Stimulated activated CD8-positive, alpha-beta memory T cell treated with anti-CD3 and anti-CD28 coated beads, Interleukin-4, amount 100 ng/mL, for 1 hour (primary cell): Measurements from ENCODE around the gene MECP2.

Experiments
- DNase-seq, 2 donors: peaks; one replicate each; pipeline ENCODE4 v3.0.0-alpha.2; 2020; ENCODE audit warnings: low read depth in 2 of 2, low spot score in 1 of 2

The MECP2 gene

GRCh38 chrX:154039577-154039976 is 57.9 kb downstream of the MECP2 start:
- no peak for DNase-seq

DNA sequence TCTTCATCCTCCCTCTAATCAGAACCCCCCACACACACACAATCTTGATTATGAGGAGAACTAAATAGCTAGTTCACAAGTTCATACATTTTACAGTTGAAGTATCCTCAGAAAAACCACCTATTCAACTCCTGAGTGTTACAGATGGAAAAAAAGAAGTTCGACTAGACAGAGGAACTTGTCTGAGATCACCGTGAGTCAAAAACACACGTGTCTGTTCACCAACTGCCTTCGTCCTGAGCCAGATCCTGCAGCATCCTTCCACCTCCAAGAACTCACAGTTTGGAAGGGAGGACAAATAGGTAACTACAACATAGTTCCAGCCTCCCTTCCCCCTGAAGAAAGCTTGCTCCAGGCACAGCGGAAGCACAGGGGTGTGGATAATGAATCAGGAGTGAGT is 58.9 kb downstream of the MECP2 start:
- DNase-seq = no peak

DNA sequence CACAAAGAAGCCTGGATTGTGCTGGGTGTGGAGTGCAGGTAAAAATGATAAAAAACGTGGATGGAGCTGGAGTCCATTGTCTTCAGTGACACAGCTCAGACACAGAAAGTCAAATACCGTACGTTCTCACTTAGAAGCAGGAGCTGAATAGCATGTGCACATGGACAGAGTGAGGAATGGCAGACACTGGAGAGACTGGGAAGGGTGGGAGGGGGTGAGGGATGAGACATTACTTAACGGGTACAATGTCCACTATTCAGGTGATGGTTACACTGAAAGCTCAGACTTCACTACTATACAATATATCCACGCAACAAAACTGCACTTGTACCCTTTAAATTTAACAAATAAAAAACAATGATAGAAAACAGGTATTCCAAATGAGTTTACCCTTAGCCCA is 59.8 kb downstream of the MECP2 start:
- no peak for DNase-seq

- no peak for DNase-seq
These were observed 61.0 kb downstream of the MECP2 start for GRCh38 chrX:154036513-154036912.

DNA sequence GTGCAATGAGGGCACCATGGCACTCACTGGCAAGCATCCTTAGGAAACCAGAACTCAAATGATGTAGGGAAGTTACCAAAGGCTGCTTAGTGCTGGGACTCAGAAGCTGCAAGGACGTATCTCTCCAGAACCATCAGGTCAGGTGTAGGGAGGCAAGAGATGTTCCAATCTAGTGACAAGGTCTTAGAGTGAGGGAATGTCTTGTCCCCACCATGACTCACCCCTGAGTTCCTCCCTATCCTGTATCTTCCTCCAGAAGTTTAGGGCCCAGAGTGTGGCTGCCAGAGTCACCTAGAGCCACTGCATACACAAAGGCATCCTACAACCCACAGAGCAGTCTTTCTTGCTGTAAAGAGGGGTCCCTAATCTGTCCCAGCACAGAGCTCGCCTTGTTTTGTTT is 63.7 kb downstream of the MECP2 start:
- no peak for DNase-seq

DNA sequence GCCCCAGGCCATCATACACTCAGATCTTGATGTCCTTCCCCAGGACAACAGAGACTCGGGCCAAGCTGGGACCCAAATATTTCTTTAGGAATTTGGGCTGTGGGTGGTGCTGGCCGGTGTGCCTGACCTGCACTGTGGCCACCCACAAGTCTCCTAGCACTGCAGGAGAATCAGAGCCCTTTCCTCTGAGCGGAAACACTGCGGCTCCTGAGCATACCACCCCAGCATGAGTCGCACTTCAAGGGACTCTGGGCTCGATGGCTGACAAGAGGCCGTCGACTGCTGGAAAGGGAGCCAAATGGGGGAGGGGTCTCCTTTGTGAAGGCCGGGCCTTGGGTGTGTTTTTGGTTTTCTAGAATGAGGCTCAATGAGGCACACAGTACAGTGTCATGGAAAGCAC is 64.9 kb downstream of the MECP2 start:
- no peak for DNase-seq

DNA sequence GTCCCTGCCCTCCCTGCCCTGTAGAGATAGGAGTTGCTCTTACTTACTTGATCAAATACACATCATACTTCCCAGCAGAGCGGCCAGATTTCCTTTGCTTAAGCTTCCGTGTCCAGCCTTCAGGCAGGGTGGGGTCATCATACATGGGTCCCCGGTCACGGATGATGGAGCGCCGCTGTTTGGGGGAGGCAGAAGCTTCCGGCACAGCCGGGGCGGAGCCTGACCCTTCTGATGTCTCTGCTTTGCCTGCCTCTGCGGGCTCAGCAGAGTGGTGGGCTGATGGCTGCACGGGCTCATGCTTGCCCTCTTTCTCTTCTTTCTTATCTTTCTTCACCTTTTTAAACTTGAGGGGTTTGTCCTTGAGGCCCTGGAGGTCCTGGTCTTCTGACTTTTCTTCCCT is 65.4 kb downstream of the MECP2 start:
- DNase-seq = no peak

DNA sequence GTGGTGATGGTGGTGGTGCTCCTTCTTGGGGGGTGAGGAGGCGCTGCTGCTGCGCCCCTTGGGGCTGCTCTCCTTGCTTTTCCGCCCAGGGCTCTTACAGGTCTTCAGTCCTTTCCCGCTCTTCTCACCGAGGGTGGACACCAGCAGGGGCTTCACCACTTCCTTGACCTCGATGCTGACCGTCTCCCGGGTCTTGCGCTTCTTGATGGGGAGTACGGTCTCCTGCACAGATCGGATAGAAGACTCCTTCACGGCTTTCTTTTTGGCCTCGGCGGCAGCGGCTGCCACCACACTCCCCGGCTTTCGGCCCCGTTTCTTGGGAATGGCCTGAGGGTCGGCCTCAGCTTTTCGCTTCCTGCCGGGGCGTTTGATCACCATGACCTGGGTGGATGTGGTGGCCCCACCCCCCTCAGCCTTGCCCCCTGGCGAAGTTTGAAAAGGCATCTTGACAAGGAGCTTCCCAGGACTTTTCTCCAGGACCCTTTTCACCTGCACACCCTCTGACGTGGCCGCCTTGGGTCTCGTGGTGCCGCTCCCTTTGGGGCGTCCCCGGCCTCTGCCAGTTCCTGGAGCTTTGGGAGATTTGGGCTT is 66.7 kb downstream of the MECP2 start:
- no peak for DNase-seq

- no peak for DNase-seq
These were observed 67.3 kb downstream of the MECP2 start for GRCh38 chrX:154030266-154030665.

DNA sequence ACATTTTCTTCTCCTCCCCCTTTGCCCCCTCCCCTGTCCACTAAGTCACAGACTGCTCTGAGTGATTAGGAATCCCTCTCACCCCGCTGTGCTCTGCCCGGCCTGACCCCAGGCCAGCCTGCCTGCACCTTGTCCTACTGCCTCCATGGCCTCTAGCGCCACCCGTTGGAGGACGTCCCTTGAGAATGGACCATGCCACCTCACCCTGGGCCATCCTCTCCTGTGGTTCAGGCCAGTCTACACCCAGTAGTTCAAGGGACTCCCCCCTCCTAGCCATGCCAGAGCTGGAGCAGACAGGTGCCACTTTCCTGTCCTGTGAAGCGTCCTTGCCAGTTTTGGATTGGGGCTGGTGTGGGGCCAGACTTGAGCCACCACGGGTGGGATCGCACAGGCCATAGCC is 68.1 kb downstream of the MECP2 start:
- no peak for DNase-seq

DNA sequence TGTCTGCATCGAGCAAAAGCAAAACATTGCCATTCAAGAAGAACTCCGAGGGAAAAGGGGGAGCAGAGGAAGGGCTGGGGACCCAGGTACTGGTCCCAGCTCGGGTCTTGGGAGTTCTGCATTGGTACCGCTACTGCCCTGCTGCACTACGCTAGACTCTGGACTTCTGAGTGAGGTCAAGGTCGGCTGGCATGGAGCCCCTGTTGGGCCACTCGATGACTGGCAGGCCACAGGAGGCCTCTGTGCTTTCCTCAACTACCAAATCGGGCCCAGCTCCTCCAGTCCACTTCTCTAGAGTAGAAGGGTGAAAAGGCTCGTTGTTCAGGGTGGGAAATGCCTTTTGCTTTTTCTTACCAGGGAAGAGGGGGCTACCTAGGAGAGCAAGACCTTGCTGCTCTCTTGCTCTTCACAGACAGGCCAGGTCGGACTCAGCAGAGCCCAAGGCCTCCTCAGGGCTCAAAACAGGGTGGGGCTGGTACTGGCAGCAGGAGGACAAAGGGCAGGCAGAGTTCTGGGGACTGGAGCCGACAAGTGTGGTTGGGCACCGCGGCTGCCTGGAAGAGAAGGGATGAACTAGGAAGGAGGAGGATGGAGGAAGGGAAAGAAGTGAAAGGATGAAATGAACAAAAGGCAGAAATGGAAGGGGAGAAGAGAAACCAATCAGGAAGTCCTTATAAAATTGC is 68.9 kb downstream of the MECP2 start:
- no peak for DNase-seq

DNA sequence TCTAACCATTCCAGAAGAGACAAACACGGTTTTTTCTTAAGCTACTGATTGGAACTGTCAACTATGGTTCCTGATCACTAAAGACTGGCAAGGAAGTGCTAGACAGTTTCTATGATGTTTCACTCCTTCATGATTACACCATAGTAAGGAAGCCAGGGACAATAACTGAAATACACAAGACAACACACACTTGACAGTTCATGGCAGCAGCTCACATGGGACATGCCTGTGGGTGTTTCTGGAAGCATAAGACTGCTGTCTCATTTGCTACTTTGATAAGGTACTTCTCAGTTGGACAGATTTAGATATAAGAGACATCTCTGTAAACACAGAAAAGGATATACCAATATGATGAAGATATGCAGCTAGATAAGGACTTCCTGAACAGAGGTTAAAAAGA is 69.5 kb downstream of the MECP2 start:
- DNase-seq = no peak

DNA sequence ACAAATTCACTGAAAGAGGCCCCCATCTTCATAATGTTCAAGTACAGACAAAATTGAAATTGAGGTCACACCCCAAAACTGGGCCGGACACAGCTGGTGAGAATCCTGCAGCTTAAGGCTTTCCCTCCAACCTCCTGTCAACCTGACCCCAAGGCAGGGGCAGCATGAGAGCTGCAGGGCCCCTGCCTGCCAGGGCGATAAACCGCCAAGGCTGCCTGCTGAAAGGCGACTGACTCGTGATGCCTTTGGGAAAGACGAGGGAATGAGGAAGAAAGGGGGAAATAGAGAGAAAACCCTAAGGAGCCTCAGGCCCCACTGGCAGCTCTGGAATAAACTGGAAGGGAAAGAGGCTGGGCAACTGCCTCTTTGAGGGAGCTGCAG is 70.5 kb downstream of the MECP2 start:
- DNase-seq = no peak

DNA sequence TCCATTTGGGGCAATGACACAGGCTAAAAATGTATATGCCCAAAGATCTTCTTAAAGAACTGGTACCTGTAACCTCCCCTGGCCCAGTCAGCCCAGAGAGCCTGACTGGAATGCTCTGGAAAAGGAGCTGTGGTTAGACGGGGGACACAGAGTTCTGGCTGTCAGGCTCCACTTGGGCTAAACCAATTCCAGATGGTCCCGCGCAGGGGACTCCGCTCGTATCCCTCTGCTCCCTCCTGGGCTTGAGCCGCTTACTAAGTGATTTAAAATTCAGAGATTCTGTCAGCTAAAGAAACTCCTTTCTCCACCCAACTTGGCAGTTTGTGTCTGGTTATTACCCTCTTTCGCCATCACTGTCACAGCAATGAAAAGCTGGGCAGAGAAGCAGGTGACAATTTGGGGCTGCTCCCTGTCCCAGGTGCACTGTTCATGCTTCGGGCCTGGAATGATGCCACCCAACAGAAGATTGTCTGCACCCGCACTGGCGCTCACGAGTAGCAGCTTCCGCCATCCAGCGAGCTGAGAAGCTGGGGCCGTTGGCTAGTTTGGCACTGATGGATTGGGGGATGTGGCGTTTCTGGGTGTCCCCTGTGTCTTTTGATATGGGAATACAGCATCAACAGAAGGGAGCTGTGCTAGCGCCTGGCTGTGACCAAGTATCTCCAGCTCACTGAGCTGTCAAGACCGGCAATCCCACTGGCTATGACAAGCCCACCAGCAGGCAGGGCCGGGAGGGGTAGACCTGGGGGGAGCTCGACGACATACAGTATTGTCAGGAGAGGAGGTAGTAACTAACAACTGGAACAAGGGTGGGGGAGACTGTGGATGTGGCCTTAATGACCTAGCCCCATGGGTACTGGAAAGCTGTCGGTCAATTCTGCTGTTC is 71.1 kb downstream of the MECP2 start:
- no peak for DNase-seq

DNA sequence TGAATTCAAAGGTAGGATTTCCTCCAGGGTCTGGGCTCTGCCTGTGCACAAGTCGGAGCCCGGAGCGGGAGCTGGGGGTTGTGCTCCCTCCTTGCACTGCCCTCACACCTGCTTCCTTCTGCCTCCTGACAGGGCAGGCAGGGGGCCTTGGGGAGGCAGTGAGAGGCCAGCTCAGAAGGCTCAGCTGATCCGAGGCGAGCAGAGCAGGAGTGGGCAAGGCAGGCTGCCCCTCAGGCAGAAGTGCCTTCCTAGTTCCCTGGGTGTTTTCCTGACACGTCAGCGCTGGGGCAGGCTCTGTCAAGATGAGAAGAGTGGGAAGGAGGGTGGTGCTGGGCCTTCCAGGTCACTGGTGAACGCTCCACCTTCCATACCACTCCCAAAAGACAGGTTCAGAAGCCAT is 72.3 kb downstream of the MECP2 start:
- no peak for DNase-seq

DNA sequence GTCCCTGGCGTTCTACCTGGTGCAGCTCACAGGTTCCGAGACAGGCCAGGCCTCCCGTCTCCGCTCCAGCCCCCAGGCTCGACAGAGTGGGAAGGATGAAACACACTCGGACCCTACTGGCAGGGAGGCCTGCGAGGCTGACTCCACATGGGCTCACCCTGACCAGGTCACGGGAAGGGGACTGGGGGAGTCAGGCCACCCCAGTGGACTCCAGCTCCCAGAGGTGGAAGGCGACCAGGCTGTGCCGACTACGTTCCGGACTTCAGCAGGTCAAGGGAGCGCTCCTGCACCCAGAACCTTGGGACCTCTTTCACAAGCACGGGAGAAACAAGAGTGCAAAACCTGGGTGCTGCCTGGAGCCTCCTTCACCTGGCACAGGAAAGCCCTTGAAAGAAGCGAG is 73.2 kb downstream of the MECP2 start:
- DNase-seq = no peak

DNA sequence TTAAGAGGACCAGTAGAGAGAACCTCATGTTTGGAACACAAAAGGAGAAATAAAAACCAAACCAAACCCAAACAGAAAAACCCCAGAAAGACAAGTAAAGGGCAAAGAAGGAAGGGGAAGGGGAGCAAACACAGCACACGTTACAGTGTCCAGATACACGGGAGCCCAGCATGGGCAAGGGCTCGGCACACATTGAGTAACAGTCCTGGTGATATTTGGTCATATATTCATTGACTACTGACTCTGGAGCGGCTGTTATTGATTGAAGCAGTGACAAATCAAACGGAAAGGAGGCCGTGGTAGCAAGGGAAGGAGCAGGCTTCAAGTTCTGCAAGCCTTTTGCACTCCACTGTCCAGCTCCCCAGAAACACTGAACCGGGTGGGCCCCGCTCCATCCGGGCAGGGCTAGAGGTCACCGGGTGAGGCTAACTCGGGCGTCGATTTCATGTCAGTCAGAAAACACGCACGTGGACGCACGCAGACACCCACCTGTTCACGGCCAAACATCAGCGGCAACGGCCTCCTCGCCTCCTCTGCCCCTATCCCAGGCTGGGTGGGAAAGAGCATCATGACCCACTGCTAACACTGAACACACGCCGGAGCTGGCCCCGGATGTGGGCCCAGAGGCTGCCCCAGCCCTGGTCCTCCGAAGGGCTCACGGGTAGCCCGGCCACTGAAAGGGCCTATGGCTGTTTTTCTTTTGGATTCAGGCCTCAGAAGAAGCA is 74.1 kb downstream of the MECP2 start:
- DNase-seq = no peak

DNA sequence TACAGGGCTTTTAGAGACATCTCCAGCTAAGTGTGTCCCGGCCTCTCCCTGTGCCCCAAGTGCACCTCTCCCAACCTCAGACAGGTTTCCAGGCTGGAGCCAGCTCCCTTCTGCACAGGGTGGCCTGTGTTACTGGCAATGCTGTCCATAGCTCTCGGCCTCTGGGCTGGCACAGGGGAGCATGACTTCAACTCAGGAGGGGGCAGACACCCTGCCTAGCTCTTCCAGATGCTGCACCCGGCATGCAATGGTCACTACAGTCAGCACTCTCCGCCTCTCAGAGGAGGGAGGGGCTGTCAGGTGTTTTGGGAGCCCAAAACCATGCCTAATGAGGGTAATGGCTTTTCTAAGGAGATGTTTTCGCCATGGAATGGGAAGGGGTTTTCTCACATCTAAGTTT is 75.4 kb downstream of the MECP2 start:
- DNase-seq = no peak

DNA sequence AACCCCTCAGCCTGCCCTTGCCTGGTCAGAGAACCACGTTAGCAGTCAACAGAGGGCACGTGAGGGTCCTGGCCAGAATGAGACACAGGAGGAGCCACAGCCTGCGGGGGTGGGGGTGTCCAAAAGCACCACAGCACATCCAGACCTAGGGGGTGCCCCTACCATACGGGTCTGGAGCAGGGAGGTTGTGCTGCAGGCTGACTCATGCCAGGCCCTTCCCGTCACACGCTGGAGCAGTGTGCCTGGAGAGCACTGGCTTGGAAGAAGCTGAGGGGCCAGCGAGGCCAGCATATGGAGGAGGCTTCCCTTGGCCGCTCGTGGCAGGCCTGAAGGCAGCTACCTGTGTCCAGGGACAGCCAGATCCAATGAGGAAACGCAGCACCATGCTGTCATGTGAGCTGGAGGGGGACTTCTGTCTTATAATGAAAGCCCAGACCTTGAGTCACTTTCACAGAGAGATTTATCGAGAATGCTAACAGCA is 76.3 kb downstream of the MECP2 start:
- no peak for DNase-seq

GRCh38 chrX:154020536-154021115 is 76.9 kb downstream of the MECP2 start:
- DNase-seq = no peak
